CD4-positive, alpha-beta T cell treated with Interleukin-12 subunit alpha and Interleukin-12 subunit beta, for 1 hour (primary cell): Measurements from ENCODE around the gene AQP12B.

Experiments used
- DNase-seq: peaks from one replicate; pipeline ENCODE4 v3.0.0-alpha.2; 2020

The AQP12B gene

GRCh38 chr2:240646900-240647502 is 35.7 kb downstream of the AQP12B start:
- DNase-seq, result no peak

- peak; percentile 70 for DNase-seq
Measured at GRCh38 chr2:240646176-240646899, 36.3 kb downstream of the AQP12B start.

GRCh38 chr2:240645801-240646175 is 36.9 kb downstream of the AQP12B start:
- no peak for DNase-seq

- DNase-seq, result no peak
Measured at GRCh38 chr2:240645346-240645745, 37.3 kb downstream of the AQP12B start.

- DNase-seq, result no peak
Measured at GRCh38 chr2:240644859-240645301, 37.8 kb downstream of the AQP12B start.

- no peak for DNase-seq
Measured at GRCh38 chr2:240644171-240644651, 38.5 kb downstream of the AQP12B start.

GRCh38 chr2:240643811-240644150 is 38.9 kb downstream of the AQP12B start:
- no peak for DNase-seq

GRCh38 chr2:240643093-240643810 is 39.4 kb downstream of the AQP12B start:
- no peak for DNase-seq

- DNase-seq, result no peak
Measured at GRCh38 chr2:240642806-240643092, 39.9 kb downstream of the AQP12B start.

- no peak for DNase-seq
Measured at GRCh38 chr2:240642061-240642805, 40.5 kb downstream of the AQP12B start.

GRCh38 chr2:240640939-240641338 is 41.7 kb downstream of the AQP12B start:
- DNase-seq, result no peak

- no peak for DNase-seq
Measured at GRCh38 chr2:240639566-240639965, 43.1 kb downstream of the AQP12B start.

GRCh38 chr2:240638512-240639160 is 44.0 kb downstream of the AQP12B start:
- no peak for DNase-seq

GRCh38 chr2:240637901-240638345 is 44.8 kb downstream of the AQP12B start:
- no peak for DNase-seq

GRCh38 chr2:240637116-240637900 is 45.4 kb downstream of the AQP12B start:
- DNase-seq, result no peak

- no peak for DNase-seq
Measured at GRCh38 chr2:240636563-240637115, 46.0 kb downstream of the AQP12B start.

- DNase-seq, result no peak
Measured at GRCh38 chr2:240635998-240636547, 46.6 kb downstream of the AQP12B start.

GRCh38 chr2:240635121-240635997 is 47.3 kb downstream of the AQP12B start:
- no peak for DNase-seq

GRCh38 chr2:240632306-240632721 is 50.4 kb downstream of the AQP12B start:
- no peak for DNase-seq
